HG02884 (cell line): ENCODE measurements around the gene NHSL1.
A peak's percentile ranks its signal among the peaks of the same experiment; 100 is the strongest.
"Not testable (repeated sequence)": the region's sequence is repeated elsewhere in the genome, so short reads cannot be mapped to it uniquely, and the experiment has no call there.

ENCODE experiments used
- ATAC-seq: cut with Tn5 transposase; IDR thresholded peaks from one replicate; pipeline ENCODE4 v1.9.1; 2021; ENCODE audit warnings: mild to moderate bottlenecking, moderate library complexity; ENCODE audit not compliant: unreplicated experiment

Gene NHSL1

DNA sequence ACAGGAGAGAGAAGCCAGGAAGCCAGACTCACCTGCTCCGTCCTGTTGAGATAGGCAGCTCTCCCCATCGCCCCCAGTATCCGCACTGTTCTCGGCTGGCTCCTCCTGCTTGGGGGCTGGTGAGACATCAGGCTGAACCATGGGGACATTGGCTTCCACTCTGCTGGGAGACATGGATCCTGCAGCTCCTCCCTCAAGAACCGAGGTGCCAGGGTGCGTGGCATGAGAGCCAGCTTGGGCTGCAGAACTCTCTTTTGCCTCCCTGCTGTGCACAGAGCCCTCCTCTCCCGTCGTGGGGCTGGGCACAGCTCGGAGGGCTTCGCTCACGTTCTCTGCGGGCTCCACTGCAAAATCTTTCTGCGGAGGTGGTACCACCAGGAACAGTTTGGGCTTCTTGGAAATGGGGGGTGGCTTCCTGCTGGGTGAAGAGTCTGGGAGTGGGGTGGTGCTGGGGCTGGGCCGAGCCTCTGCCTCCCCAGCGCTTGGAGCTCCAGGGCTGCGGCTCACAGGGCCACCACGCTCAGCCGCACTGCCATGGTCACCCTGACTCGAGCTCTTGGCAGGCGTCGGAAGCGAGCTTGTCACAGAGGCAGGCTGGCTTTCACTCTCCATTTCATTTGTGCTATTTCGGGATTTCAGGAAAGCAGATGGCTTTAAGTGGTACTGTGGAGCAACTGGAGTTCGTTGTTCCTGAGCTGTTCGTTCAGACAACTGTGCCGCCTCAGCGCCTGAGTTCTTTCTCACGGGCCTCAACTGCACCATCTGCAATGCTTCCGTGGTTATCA is 68.7 kb downstream of the NHSL1 start:
- no peak for ATAC-seq

DNA sequence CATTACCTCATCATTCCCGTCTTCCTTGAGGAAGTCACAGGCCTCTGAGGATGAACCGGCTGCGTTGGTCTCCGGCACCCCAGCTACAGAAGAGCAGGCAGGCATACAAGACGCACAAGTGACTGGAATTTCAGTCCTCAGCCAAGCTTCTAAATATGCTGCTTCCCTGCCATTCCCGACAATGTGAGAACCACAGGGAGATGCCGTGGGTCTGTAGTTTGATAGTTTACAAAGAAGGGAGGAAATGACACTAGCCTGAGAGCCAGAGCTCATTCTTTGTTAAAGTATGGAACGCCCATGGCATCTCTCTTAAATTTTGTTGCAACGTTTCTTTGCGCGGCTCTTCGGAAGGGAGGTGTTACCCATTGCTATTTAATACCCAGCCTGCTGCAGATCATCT is 69.5 kb downstream of the NHSL1 start:
- no peak for ATAC-seq

DNA sequence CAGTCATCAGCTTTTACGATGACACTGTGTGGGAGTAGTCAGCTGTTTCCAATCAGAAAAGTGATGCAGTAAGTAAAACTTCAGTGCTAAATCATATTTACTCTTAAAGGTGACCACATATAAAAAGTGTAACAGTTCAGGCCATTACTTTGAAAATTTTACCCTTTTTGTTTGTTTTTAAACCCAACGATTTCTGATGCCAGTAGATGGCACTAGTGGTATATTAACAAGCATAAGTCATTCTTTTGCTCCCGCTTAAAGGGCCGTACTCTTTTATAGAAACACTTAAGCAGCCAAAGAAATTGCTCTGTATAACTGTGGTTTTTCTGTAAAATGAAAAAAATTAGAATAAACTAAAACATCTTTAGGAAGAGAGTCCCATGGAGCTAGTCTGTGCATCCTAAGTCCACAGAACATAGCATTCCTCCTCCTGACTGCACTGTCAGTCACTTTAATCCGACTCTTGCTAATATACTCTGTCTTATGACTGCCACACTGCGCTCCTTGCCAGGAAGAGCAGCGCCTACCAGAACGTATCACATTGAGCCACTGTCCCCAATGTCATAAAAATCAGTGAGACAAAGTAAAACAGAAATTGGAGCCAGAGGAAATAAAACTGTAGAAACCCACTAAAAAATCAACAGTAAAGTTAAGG is 70.2 kb downstream of the NHSL1 start:
- no peak for ATAC-seq

DNA sequence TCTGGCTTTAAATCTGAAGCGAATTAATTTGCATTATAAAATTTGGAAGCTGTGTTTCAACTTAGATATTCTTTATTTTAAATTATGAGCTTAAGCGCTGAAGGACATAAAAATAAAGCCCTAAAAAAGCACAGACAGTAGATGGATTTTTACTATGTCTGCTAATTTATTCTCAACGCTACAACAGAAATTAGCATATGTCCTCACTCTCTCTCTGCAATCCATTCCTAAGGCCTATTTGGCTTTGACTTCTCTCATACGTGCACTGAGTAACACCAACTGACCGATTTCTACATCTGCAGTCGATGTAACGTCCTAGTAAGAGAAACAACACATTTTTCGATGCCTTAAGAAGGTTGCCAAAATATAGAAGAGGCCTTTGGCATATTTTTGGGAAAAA is 71.6 kb downstream of the NHSL1 start:
- no peak for ATAC-seq

DNA sequence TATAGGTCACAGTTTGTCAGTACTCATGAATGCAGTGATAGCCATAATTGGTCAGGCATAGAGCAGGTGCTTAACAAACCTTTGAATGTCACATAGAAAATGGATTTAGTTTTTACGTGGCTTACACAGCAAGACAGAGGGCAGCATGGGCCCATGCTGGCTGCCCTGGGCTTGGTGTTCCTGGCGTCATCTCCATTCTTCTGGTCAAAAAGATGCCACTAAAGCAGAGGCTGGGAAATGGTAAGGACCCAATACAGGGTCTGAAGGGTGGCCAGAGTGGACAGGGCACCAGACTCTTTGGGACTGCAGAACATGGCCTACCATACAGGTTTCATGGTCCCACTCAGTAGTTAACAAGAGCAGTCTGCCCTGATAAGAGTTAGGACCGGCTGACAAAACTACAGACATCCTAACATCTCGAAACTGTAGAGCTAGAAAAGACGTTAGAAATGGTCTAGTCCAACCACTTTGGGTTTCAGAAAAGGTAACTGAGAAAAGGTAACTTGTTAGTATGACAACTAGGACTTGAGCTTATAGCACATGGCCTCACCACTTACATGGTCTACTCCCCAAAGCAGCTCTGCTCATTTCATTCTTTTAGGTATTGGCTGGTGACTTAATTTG is 72.7 kb downstream of the NHSL1 start:
- no peak for ATAC-seq

DNA sequence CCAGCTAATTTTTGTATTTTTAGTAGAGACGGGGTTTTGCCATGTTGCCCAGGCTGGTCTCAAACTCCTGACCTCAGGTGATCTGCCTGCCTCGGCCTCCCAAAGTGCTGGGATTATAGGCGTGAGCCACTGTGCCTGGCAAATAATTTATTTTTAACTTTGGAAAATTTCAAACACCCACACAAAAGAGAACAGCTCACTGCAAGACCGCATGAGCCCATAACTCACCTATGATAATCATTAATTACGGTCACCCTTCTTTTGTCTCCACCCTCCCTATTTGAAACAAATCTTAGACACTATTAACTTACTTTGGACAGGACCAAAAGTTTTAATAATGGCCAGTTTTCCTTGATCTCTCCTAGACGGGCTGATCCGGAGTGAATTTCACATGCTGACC is 74.0 kb downstream of the NHSL1 start:
- ATAC-seq = not testable (repeated sequence)

DNA sequence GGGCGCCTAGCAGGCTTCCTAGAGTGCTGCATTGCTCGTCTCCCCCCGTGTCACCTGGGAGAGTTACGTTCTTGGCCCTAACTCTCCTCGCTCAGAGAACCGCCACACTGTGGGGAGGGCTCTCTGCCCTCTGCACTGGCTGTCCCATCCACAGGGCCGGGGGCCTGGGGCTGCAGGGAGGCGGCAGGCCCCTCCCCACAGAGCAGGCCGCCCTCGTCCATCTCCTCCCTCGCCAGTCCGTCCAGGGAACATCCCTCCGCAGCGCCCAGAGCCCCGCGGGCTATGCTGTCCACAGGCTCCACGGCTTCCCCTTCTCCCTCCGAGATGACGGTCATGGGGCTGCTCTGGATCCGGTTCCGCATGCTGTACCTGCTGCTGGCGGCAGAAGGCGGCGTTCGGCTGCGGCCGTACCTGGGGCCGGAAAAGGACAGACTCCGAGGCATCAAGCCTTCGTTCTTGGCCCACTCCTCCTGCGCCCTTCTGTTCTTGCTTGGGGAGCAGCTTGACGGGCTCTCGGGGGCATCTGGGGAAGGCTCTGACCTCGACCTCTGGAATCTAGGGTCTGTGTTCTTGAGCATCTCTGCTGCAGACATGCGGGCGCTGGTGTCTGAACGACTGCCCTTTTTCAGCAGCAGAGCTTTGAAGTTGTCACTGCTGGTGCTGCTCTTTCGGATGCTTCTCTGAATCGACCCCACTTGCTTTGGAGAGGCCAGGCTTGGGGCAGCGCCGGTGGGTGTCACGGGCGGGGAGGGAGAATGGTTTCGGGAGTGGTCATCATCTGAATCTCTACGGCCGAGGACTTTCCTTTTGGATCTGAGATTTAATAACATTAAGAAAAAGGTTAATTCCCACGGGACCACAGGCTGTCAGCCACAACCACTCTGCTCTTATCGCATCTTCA is 75.0 kb downstream of the NHSL1 start:
- ATAC-seq = no peak

DNA sequence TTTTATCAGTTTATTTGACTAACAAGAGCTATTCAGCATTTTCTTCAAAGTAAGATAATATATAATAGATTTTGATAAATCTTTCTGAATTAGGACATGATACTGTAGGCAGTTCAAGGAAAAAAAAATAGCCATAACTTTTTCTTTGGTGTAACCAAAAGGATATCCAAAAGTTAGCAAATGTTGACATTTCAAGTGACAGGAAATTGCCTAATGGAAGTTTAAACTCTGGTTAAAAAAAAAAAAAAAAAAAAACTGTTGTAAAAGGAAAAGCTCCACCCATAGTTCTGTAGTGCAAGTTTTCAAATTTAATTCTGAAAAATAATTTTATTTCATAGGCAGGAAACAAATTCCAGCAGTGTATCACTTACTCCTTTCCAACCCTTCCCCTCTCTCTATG is 76.4 kb downstream of the NHSL1 start:
- ATAC-seq = no peak

DNA sequence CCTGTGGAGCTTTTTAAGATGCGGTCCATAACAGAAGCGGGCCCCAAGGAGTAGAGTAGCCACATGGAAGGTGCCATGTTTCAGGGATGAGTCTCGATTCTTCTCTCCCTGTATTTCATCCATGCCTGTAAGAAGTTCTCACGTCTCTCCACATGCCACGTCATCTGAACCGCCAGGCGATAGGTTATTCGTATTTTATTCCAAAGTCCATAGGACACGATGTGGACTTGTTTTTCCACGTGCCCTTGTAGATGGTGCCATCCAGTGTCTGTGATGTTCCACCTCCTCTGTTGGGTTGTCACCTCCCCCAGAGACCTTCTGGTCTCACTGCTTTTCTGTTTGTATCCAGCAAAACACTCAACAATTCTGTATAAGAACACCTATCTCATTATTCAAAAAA is 77.7 kb downstream of the NHSL1 start:
- no peak for ATAC-seq

DNA sequence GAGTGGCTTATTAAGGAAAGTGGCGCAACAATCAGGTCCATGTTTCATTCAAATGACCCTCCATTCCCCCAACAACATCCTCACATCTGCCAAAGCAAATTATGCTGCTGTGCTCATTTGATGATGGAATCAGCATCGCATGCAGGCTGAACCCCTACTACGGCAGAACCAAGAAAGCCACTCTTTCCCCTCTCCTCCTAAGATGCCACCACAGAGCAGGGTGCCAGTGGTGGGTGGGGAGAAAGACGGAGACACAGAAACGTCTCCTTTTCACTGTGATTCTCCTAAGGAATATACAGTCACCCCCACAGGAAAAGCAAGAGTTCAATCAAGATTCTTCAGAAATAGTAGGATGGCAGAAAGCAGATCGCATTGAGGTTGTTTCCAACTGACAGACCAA is 78.2 kb downstream of the NHSL1 start:
- no peak for ATAC-seq

DNA sequence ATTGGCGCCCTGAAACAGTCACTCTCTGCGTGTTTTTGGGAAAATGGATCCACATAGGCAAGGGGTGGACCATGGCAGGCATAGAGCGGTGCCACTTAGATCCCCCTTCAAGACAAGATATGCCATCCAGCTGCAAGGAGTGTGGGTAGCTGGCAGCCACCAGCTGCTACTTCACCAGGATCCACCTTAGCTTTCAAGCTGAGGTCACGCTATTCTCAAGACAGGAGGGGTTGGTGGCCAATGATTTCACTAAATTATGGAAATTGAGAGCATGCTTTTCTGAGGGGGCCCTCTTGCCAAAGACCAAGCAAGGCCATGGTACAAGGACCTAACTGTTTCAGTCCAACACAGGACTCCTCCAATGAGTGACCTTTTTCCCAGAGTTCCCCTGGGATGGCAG is 78.9 kb downstream of the NHSL1 start:
- no peak for ATAC-seq

DNA sequence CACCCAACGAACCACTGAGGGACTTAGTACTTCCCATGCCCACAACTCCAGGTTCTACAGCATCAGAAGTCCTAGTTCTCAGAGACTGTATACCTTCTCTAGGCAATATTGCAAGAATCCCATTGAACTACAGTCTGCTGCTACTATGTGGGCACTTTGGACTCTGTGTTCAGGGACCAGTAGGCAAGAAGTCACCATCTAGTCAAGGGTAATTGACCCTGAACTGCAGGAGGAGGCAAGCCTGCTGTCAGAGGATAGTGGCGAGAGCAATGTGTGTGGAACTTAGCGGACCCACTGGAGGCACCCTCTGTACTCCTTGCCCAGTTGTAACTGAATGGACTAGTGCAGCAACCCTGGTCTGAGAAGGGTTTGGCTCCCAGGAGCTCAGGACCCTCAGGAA is 79.5 kb downstream of the NHSL1 start:
- no peak for ATAC-seq

DNA sequence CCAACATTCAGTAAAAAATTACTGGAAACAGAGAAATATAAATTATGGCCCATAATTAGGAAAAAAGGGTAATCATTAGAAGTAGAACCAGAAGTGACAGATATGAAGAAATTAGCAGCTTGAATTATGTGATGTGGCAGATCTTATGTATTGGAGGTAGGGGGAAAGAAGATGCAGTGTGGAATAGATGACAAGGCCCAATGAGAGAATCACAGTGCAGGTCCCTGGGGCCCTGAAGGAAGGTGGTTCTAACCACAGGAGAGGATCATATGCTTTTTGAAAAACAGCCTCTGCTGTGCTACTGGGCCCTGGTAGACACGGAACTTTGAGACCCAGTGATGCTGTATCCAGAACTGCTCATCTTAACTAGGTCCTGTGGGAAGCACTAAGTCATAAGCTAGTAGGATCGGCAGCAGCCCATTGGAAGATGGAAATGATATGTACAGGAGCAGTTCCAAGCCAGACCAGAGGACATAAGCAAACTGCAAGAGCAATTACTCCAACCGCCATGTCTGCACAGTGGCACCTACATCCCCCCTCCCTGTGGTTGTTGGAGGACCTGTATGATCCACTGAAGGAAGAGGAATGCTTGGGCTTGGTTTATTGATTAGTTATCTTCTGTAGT is 81.1 kb downstream of the NHSL1 start:
- no peak for ATAC-seq

DNA sequence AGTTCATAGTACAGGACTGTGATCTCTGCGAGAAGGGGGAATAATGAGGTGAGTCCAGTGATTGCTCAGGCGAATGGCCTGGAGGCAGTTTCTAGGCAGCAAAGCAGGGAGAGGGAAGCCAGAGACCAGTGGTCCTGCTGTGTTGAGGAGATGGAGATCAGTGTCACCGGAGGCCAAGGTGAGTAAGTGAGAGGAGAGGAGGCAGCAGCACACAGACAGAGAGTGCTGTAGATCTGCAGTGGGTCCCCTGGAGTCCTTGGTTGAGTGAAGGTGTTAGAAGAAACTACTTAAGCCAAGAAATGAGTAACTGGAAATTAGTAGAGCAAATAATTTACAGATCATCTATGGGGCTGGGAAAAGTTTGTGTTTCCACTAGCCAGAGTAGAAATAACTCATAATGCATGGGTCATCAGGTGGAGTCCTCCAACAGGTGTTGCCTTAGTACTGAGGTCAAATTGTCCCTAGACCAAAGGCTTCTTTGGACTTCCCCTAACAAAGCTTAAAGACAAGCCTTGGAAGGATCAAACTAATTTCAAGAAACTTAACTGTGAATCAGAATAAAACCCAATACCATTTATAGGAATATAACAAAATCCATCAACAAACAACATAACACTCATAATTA is 81.7 kb downstream of the NHSL1 start:
- no peak for ATAC-seq

DNA sequence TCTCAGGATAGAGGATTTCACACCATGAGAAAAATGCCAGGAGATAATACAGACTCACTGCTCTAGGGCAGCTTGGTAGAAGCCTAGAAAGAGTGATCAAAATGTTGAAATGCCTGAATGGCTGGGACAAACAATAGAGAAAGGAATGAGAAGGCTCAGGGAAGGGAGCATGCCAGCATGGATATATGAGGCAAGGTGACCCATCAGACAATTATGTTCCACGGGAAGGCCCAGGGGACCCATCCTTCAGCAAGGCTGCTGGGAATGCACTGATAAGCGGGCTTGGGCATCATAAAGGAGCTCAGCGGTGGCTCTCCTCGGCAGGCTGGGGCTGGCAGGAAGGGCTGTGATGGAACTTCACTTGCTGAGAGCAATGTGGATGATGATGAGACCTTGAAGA is 83.1 kb downstream of the NHSL1 start:
- ATAC-seq = no peak

DNA sequence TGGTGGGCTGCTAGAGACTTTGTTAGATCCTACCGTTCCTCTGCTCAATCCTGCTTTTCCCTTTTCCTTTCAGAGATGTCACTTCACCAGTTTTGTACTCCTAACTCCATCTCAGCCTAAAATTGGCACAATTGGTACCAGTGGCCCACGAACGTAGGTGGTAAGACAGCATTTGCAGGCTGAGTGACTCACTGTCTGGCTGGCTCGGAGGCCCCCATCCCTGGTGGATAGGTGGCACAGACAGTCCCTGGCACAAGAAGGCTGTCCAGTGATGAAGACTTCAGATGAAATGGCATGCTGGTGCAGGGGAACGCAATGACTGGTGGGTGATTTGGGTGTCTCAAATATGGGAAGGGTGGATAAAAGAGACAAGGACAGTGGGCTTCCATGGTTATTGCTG is 84.2 kb downstream of the NHSL1 start:
- ATAC-seq = no peak

DNA sequence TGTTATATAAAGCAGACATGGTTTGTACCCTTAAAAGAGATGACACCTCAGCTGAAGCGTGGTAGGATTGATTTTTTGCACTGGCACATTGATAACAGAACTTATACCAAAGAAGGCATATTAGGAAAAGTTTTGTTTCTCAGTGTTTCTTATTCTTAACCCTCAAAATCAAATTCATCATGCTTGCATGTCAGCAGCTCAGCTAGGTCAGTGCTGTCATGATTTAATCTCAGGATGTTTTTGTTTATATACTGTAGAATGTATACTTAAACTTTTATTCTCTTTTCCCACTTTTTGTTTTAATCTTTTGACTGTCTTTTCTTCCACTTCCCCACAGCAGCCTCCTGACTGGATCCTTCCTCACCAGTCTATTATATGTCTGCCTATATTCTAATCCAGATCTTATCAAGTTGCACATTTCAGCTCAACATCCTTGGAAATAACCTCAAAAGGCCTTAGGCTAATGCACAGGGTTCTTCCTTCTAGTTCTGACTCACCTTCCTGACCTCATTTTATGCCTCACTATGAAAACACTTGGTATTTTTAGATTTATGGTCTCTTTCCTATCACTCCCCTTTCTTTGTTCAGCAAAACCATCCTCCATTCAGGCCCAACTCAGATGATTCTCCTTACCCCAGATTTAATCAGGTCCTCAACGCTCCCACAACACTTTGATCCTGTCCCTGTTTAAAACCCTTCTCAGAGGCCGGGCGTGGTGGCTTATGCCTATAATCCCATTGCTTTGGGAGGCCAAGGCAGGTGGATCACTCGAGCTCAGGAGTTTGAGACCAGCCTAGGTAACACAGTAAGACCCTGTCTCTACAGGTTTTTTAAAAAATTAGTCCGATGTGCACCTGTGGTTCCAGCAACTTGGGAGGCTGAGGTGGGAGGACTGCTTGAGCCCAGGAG is 88.1 kb downstream of the NHSL1 start:
- peak; percentile 88 for ATAC-seq

DNA sequence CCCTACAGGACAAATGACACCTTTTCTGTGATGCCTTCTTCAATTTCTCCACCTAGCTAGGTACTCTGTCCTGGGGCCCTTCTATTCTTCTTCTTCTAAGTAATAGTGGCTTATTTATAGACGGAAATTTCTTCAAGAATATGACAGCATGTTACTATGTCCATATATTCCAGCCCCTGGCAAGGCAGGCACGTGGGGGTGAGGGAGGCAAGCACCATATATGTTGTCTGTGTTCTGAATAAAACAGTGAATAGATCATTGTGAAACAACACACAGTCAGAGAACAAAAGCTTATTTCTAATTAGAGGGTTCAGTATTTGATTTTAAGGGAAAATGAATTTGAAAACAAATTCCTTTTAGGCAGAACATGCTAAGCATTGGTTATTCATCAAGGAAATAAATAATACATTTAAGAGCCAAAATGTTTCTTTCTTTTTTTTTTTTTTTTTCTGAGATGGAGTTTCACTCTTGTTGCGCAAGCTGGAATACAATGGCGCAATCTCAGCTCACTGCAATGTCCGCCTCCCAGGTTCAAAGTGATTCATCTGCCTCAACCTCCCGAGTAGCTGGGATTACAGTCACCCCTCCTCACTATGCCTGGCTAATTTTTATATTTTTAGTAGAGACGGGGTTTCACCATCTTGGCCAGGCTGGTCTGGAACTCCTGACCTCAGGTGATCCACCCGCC is 89.1 kb downstream of the NHSL1 start:
- no peak for ATAC-seq

DNA sequence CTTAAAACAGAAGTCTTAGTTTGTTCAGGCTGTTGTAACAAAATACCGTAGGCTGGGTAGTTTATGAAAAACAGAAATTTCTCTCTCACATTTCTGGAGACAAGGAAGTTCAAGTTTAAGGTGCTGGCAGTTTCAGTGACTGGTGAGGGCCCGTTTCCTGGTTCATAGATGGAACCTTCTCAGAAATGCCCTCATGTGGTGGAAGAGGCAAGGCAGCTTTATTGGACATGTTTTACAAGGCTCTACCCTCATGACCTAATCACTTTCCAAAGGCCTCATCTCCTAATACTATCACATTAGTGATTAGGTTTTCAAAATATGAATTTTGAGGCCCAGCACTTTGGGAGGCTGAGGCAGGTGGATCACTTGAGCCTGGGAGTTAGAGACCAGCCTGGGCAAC is 92.9 kb downstream of the NHSL1 start:
- ATAC-seq = no peak
